HPDE6-E6E7 (cell line): Measurements from ENCODE around the gene SPDYE1.
"Not testable (repeated sequence)": the region's sequence is repeated elsewhere in the genome, so short reads cannot be mapped to it uniquely, and the experiment has no call there.

Experiments
- DNase-seq: peaks from one replicate; pipeline ENCODE4 v3.0.0; 2011; ENCODE audit warnings: missing footprints; ENCODE audit errors: extremely low spot score

Gene SPDYE1

DNA sequence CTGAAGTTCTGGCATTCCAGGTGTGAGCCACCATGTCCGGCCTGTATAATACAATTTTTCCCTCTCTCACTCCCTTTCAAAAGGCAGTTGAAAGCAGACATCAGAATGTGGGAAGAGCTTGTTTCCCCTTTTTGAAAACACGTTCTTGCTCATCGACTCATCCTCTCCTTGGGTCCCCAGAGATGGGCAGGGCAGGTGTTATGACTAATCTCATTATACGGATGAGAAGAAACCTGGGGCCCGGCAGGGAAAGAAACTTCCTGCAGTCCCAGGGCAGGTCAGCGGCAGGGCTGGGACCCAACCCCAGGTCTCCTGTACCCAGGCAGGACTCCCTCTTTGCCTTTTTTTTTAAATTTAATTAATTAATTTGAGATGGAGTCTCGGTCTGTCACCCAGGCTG, 4.8 kb upstream of the SPDYE1 start:
- DNase-seq: not testable (repeated sequence)

DNA sequence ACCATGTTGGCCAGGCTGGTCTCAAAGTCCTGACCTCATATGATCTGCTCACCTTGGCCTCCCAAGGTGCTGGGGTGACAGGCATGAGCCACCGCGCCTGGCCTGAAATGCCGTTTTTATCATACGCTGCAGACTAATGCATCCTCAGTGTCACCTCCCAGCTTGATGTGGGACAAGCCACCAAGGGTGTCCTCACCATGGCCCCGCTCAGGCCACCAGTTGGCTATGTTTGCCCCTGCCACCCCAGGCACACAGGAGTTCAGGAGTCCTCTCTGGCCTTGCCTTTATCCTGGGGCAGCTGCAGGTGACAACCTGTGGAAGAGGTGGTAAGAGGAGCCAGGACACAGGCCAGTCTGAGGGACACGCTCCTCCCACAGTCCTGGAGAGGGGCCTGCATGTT, 3.0 kb upstream of the SPDYE1 start:
- DNase-seq: not testable (repeated sequence)

DNA sequence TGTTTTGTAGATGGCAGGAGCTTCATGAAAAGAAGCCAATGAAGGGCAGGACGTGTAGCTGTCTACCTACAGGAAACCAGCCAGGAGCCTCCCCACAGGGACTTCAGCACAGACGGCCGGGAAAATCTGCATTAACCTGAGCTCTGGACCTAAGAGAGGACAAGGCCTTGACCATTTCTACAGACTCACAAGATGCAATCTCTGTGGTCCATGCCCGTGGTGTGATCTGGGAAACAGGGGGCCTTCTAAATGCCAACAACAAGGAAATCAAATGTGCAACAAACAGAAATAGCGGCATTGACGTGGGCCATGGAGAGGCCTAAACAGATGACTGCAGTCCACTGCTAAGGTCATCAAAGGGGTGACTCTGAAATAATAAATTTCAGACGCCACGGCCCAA, 14.4 kb downstream of the SPDYE1 start:
- not testable (repeated sequence) for DNase-seq

DNA sequence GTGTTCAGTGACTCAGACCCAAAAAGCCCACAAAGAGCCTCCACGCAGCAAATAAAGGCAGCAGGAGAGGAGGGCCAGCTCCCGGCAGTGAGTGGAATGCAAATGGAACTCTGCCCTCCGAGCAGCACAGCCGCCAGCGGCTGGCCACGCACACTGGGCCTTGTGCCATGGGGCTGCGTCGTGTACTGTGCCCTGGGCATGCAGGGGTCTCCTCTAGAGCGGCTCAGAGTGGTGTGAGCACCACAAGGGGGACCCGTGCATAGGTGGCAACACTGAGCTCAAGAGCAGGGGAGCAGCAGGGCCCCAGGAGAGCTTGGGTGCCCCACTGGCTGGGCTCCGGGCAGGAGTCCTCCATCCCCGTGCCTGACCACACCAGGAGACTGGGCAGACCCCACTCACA, 17.4 kb downstream of the SPDYE1 start:
- DNase-seq: not testable (repeated sequence)

DNA sequence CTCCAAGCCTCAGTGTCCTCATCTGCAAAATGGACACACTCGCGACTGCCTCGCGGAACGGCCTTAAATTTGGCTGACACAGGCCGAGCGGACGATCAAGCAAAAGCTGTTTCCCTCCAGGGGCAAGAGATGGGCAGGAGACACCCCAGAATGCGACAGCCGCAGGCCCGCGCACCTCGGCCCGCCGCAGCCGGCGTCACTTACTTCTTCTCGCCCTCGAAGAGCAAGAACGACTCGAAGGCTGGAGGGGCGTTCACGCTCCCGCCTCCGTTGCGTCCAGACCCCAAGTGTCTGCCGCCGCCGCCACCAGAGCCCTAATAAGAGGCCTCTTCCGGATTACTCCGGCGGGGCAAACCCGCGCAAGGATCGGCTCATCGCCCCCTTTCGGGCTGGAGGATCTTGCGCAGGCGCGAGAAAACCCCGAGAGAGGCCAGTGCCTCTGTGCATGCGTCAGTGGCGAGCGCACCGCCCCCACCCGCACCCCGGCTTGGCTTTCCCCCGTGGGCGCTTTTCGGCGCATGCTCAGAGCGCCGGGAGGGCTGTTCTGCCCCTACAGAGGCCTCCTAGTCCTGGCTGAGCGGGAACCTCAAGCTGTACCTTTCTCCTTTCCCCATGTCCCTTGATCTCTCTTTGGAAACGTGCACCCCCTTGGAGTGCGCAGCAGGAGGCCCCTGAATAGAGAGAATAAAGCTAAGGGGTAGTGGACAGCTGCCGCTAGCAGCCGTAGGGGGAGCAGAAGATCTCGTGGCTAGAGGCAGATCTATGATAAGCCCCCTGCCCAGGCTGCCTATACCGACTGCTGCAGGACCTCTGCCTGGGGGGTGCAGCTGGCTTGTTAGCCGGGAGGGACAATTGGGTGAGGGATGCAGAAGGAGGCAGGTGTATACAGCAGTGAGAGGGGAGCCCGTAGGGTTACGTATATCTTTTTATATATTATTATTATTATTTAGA, 21.4 kb downstream of the SPDYE1 start:
- peak; percentile 94 for DNase-seq

DNA sequence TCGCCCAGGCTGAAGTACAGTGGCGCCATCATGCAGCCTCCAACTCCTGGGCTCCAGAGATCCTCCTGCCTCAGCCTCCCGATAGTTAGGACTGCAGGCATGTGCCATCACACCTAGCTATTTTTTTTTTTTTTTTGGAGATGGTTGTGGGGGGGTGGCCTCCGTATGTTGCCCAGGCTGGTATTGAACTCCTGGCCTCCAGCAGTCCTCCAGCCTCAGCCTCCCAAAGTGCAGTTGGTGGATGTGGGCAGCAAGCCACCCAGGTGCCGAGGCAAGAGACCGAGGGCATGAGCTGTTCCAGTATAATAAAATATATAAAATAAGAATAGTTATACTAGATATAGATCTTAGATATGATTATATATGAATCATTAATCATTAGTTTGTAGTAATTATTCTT, 22.1 kb downstream of the SPDYE1 start:
- not testable (repeated sequence) for DNase-seq

DNA sequence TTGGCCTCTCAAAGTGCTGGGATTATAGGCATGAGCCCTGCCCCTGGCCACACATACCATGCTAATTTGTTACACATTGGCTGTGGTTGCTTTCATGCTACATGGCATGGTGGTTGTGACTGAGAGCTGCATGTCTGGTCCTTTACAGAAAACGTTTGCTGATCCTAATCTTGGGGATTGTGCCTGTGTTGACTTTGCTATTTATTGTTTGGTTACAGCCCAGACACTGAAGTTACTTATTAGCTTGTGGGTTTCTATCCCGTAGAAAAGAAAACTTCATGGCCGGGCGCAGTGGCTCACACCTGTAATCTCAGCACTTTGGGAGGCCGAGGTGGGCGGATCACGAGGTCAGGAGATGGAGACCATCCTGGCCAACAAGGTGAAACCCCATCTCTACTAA, 24.4 kb downstream of the SPDYE1 start:
- not testable (repeated sequence) for DNase-seq

DNA sequence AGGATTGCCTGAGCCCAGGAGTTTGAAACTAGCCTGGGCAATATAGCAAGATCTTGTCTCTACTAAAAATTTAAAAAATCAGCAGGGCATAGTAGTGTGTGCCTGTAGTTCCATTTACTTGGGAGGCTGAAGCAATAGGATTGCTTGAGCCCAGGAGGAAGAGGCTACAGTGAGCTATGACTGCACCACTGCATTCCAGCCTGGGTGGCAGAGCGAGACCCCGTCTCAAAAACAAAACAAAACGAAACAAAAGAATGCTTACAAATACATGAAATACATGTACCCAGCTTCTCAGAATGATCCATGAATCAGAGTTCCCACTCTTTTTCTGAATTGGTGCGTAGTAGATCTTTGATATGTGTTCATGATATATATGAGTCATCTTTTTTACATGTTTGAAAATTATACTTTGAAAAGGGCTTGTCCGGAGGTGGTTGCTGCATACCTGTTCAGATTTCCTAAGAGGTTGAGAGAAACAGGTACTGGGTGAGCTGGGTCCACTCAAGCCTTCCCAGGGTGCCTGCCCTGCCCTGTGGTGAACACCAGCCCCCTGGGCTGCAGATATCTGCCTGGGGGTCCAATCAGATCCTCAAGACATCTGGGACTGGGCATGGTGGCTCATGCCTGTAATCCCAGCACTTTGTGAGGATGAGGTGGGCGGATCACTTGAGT, 25.2 kb downstream of the SPDYE1 start:
- not testable (repeated sequence) for DNase-seq

DNA sequence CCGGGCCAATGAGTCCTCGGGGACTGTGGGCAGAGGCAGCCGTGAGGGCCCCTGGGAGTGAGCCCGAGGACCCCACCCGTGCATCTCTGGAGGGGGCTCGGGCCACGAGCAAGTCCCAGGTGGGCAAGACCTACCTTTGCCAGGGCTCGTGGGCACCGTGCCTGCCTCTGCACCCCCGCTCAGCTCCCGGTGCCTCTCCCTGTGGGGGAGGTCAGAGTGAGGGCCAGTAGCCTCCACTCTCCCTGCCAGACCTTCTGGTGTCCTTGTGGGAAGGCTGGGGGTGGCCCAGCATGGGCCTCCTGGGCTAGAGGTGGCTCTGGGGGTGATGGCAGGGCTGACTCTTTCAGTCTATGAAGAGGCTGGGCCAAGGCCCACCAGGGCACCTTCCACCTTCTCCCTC, 31.7 kb downstream of the SPDYE1 start:
- DNase-seq: not testable (repeated sequence)

DNA sequence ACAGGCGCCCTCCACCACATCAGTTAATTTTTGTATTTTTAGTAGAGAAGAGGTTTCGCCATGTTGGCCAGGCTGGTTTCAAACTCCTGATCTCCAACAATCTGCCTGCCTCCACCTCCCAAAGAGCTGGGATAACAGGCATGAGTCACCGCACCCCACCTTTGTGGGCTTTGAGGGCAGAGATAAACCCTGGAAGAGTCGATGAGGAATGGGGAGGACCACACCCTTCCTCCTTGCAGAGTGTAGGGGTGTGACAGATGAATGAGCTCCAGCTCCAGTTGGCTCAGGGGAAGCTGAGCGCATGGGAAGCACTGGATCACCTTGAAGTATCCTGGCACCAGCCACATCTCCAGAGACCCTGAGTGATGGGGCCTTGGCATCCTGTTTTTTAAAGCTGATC, 32.3 kb downstream of the SPDYE1 start:
- DNase-seq: not testable (repeated sequence)

DNA sequence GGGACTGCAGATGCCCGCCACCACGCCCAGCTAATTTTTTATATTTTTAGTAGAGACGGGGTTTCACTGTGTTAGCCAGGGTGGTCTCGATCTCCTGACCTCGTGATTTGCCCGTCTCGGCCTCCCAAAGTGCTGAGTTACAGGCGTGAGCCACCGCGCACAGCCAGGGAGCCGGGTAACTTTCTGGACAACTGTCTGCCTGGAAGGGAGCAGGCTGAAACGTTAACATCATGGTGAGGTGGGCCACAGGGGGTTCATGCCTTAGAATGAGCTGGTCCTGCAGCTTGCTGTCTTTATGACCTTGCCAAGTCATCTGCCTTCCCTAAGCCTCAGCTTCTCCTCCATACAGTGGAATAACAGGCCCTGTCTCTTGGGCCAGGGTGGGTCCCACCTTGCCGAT, 33.6 kb downstream of the SPDYE1 start:
- not testable (repeated sequence) for DNase-seq

DNA sequence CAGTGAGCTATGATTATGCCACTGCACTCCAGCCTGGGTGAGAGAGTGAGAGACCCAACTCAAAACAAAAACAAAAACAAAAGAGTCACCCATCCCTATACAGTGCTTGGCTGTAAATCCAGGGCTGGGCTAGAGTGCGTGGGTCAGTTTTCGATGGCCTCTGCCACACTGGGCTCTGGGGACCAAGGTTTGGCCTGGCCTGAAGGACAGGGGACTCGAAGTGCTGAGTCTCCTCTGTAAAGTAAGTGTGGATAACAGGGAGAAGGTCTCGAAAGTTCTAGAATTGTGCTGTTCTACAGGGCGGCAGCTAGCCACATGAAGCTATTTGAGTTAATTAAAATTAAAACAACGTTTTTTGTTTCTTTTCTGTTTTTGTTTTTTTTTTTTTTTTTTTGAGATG, 34.3 kb downstream of the SPDYE1 start:
- not testable (repeated sequence) for DNase-seq

DNA sequence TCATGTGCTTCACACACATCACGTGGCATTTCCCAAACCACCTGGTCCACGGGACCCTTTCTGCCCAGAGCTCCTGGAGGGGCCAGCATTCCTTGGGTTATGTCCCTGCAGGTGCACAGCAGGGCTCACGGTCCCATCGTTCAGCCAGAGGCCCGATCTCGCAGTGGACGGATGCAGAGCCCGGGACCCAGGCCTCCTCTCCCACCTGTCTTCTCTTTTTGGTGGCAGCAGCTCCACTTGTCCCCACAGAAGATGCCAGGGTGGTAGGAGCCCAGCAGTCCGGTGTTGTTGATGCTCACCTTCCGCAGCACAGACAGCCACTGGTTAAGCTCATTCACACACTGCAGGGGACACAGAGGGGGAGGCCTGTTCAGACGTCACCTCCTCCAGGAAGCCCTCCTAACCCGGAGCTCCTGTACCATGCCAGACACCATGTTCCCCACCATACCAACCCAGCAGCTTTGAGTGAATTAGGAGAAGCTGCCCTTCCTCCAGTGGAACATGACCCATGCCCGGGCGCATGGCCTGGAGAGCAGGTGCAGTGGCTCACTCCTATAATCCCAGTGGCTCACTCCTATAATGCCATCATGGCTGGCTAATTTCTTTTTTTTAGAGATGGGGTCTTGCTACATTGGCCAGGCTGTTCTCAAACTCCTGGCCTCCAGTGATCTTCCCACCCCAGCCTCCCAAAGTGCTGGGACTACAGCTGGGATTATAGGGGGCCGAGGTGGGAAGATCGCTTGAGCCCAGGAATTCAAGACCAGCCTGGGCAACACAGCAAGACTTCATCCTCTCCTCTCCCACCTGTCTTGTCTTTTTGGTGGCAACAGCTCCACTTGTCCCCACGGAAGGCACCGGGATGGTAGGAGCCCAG, 36.5 kb downstream of the SPDYE1 start:
- not testable (repeated sequence) for DNase-seq

DNA sequence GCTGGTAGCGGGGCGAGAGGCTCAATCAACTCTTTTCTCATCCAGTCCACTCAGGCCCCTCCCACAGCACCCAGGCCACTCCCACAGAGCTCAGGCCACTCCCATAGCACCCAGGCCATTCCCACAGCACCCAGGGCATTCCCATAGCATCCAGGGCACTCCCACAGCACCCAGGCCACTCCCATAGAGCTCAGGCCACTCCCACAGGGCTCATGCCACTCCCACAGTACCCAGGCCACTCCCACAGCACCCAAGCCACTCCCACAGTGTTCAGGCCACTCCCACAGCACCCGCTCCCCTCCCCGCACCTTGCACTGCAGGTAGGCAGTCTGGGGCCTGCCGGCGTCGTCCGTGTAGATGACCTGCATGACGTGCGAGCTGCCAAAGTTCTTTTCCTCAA, 38.7 kb downstream of the SPDYE1 start:
- not testable (repeated sequence) for DNase-seq

DNA sequence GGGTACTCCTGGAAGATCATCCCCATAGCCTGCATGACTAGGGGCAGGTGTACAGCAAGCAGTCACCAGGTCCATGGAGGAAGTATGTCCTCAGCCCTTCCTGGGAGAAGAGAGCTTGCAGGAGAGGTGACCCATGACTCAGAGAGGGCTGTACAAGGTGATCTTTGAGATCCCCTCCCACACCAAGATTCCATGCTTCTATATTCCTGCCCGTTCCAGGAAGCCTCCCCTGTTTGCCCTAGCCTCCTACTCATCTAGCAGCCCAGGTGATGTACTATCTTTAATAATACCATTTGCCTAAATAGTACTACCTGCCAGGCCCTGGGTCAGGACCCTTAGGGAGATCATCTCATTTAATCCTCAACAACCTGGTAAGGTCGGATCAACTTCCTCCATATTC, 40.3 kb downstream of the SPDYE1 start:
- not testable (repeated sequence) for DNase-seq

DNA sequence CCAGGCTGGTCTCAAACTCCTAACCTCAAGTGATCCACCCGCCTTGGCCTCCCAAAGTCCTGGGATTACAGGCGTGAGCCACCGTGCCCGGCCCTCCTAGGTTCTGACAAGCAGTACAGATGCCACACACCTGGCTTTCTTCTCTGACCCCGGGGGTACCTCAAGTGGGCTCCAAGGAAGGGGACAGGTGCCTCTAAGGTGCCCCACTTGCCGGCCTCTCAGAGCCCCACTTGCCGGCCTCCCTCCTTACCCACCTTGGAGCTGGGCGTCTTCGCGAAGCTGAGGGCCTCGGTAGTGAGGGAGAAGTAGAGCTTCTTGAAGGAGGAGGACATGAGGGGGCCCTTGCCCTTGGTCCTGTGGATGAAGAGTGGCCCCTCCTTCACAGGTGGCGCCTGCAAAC, 40.9 kb downstream of the SPDYE1 start:
- DNase-seq: not testable (repeated sequence)

DNA sequence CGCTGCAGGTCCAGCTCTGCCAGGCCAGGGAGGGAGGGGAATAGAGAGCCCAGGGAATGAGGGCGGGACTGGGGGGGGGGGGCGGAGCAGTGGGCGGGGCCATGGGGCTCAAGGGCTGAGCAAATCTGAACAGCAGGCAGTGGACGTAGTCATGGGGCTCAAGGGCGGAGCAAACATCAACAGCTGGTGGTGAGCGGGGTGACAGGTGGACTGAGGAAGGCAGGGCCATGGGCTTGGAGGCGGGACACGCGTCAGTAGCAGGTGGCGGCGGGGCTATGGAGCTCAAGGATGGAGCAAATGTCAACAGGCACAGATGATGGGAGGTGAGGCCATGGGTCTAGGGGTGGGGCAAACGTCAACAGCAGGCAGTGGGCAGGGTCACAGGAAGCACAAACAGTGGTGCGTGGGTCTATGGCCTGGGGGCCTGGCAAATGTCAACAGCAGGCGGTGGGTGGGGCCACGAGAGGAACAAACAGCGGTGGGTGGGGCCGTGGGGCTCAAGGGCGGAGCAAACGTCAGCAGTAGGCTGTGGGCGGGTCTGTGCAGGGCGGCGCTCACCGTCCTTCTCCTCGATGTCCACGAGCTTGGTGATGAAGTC, 41.4 kb downstream of the SPDYE1 start:
- not testable (repeated sequence) for DNase-seq

DNA sequence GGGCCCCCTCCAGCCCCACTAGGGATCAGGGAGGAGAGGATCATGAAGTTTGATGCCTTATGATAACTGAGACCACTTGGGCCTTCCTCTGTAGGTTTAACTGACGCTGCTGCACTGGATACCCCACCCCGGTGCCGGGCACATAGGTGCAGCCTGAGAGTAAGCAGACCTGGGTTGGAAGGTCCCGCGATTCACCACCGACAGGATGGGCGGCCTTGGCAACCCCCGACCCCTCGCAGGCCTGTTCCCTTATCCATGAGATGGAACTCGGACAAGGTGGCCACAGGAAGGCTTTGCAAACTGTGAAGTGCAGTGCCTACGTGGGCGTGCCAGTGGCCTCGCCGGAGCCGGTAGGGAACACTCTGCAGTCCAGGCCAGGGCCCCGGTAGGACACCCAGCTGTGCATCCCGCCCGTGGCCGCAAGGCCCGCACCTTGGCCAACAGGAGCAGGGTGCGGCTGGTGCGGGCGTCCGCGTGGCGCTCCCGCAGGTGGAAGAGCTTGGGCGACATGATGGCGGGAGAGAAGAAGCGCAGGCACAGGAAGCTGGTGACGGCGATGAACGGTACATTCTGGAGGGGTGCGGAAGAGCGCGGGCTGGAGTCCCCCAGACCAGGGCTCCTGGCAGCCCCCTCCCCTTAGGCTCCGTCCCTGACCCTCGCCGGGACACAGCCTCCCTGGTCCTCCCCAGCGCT, 42.2 kb downstream of the SPDYE1 start:
- not testable (repeated sequence) for DNase-seq

DNA sequence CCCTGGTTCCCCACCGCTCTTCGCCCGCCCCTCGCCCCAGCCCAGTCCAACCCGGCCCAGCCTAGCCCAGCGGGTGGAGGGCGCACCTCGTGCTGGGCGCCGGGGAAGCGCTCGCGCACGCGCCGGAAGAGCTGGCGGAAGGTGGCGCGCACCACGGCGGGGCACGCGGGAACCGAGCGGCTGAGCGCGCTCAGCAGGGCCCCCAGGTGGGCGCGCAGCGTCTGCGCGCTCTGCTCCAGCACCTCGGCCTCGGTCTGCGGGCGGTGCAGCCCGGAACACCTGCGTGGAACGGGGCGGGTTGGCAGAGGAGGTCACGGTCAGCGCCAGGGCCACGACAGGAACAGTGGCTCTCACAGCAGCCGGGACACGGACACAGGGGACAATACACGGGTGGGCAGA, 42.8 kb downstream of the SPDYE1 start:
- not testable (repeated sequence) for DNase-seq

DNA sequence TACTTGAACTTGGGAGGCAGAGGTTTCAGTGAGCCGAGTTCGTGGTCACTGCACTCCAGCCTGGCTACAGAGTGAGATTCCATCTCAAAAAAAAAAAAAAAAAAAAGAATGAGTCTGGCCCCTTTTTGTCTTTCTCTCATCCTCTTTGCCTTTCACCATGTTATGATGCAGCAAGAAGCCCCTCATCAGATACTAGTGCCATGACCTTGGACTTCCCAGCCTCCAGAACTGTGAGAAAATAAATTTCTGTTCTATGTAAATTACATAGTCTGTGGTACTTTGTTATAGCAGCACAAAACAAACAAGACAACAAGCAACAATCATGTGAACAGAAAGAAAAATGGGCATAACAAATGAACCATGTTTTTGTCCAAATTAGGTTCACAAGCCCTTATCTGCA, 44.5 kb downstream of the SPDYE1 start:
- no peak for DNase-seq

DNA sequence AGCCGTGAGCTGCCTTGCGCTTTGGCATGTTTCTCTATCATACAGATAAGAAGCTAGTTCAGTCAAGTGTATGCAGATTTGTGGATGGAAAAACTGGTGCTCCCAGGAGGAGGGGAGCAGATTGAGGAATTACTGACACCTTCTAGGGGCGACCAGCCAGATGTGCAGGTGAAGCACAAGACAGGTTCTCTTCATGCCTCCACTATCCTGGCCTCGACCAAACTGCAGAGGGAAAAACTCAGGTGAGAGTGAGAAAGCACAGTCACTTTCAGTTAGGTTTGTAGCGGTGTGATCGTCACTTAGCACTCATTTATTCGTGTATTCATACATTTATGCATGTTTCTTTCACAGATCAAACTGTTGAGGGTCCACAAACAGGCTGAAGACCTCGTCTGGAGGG, 46.2 kb downstream of the SPDYE1 start:
- no peak for DNase-seq
